Measurements from ENCODE around the gene TANGO2.

- TF ChIP-seq RNF2 (IDR thresholded peaks at IDR 0.05; ENCODE audit: borderline replicate concordance, low read depth, low read length, missing control alignments, poor library complexity, severe bottlenecking): no peak
- no peak for TF ChIP-seq KDM1A (IDR thresholded peaks at IDR 0.05; ENCODE audit: borderline replicate concordance, low read length)
- no peak for TF ChIP-seq MAX (IDR thresholded peaks at IDR 0.05)
- no peak for TF ChIP-seq TAF1 (IDR thresholded peaks at IDR 0.05; ENCODE audit: low read depth, low read length)
- TF ChIP-seq POLR2AphosphoS5 (IDR thresholded peaks at IDR 0.05; ENCODE audit: low read depth, low read length): no peak
- TF ChIP-seq GABPA (IDR thresholded peaks at IDR 0.05; ENCODE audit: borderline replicate concordance, insufficient read depth, low read length): no peak
- no peak for TF ChIP-seq CTCF (IDR thresholded peaks at IDR 0.05; ENCODE audit: control extremely low read depth in 1 of 3, insufficient read depth in 1 of 3, low read depth in 1 of 3, low read length in 3 of 3)
Observed at GRCh38 chr22:20004464-20004863, 16.4 kb upstream of the TANGO2 start.

Measured in H1 (cell line).